ENCODE results near the gene LMNA. TPM values are rescaled to one million over a fixed set of nuclear protein-coding genes. Genes with fewer than 3 reads are reported as not detected.

The LMNA gene
- total RNA-seq = 1,299 and 1,396 TPM in 2 replicates

DNA sequence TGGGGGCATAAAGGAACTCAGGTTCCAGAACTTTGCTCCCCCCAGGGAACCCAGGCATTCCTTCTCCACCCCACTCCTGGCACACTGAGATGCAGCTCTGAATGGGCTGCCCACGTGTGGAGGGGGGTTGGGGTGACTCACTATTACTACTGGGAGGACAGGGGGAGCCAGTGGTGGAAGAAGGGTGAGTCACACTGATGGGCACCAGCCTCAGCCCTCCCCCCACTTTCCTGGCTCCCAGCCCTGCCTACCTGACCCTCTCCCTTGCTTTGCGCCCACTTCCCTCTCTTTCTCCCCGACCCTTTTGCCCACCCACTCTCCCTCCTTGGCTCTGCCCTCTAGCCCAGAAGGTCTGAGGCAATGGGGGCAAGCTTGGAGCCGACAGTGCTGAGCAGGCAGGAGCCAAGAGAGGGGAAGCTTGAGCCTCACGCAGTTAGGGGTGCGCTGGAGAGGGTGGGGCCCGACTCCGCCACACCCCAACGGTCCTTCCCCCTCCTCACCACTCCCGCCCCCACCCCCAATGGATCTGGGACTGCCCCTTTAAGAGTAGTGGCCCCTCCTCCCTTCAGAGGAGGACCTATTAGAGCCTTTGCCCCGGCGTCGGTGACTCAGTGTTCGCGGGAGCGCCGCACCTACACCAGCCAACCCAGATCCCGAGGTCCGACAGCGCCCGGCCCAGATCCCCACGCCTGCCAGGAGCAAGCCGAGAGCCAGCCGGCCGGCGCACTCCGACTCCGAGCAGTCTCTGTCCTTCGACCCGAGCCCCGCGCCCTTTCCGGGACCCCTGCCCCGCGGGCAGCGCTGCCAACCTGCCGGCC, at the start of gene LMNA:
Gene LMNA, plus strand, starts transcription at position 611 of the 818 bp plus-strand sequence. CDS start 208 bp downstream, outside the sequence.

DNA sequence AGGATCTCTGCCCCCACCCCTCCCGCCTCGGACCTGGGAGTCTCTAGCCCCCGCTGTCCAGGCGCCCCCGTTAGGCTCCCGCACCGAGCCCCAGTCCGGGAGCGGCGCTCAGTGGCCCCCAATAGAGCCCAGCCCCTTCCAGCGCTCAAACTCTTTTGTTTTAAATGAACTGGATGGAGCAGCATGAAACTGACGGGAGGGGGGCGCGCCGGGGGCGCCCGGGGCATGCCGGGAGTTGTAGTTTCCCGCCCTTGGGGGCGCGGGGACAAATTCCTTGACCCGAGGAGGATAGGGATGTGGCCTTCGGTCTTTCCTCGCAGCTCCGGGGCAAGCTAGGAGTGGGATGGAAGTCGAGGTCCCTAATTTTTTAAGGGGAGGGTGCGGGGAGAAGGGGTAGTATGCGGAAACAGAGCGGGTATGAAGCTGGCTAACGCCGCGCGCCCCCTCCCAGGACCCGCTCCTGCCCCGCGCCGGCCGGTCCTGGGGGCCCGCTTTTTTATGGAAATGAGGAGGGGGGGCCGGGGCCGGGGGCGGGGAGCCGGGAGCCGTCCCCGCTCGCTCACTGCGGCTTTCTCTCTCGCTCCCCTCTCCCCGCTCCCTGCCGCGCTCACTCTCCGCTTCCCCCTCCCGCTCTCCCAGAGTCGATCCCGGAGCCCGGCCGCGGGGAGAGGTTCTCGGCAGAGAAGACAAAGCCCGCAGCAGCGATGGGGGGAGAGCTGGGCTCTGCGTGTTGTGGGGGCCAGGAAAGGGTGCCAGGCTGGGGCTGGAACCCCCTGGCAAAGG, 32.0 kb upstream of the LMNA start, which contains the start of gene MEX3A:
Gene MEX3A, minus strand, starts transcription at position 157 of the 783 bp plus-strand sequence. CDS start 467 bp downstream, outside the sequence.

DNA sequence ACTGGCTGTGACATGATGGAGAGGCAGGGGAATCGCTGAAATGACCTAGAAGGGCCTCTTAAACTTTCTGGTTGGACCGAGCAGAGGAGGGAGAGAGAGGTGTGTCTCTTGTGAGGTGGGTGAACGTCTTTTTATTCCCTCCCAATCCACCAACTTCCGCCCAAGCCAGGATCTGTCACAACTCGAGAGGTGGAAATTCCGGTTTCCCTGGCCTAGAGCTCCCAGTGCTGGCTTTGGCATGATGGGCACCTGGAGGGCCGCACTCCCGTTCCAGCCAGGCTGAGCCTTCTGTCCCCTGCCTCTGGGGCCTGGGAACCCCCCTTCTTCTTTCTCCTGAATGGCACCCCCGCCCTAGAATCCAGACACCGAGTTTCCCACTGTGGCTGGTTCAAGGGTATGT, 38.9 kb downstream of the LMNA start, which contains the start of gene SEMA4A:
Gene SEMA4A, plus strand, starts transcription at position 224 of the 400 bp plus-strand sequence. CDS start 994 bp downstream, outside the sequence.

Other genes with a start within 250 kb of the LMNA start
- gene RIT1, start 203.4 kb upstream of the LMNA start, total RNA-seq = 24.6 and 40.6 TPM in 2 replicates
- 18.0 and 24.0 TPM in 2 replicates for gene KHDC4, start 180.3 kb upstream of the LMNA start, total RNA-seq
- not detected in 2 replicates for gene RXFP4, start 173.1 kb upstream of the LMNA start, total RNA-seq
- 68.9 and 151 TPM in 2 replicates for gene ARHGEF2, start 136.2 kb upstream of the LMNA start, total RNA-seq
- 363 and 500 TPM in 2 replicates for gene SSR2, start 93.8 kb upstream of the LMNA start, total RNA-seq
- gene UBQLN4, start 60.9 kb upstream of the LMNA start, total RNA-seq = 6.4 and 6.9 TPM in 2 replicates
- gene LAMTOR2, start 59.9 kb upstream of the LMNA start, total RNA-seq = 68.1 and 77.3 TPM in 2 replicates
- gene RAB25, start 53.6 kb upstream of the LMNA start, total RNA-seq = 0.09 TPM in 1 of 2 replicates, not detected in the other
- 1.2 and 1.4 TPM in 2 replicates for gene MEX3A, start 32.2 kb upstream of the LMNA start, total RNA-seq
- 0.95 and 1.6 TPM in 2 replicates for gene SEMA4A, start 38.9 kb downstream of the LMNA start, total RNA-seq
- gene SLC25A44, start 79.4 kb downstream of the LMNA start, total RNA-seq = 5.5 and 6.0 TPM in 2 replicates
- gene PMF1, start 98.3 kb downstream of the LMNA start, total RNA-seq = 16.2 and 24.6 TPM in 2 replicates
- gene BGLAP, start 127.5 kb downstream of the LMNA start, total RNA-seq = 0.16 and 0.26 TPM in 2 replicates
- gene PAQR6, start 133.3 kb downstream of the LMNA start, total RNA-seq = 0.47 and 0.60 TPM in 2 replicates
- 26.0 and 29.8 TPM in 2 replicates for gene SMG5, start 168.1 kb downstream of the LMNA start, total RNA-seq
- gene TMEM79, start 169.6 kb downstream of the LMNA start, total RNA-seq = 1.2 and 1.3 TPM in 2 replicates
- 71.4 and 91.9 TPM in 2 replicates for gene GLMP, start 181.0 kb downstream of the LMNA start, total RNA-seq
- 0.17 TPM in 1 of 2 replicates, not detected in the other for gene VHLL, start 184.6 kb downstream of the LMNA start, total RNA-seq
- 335 and 443 TPM in 2 replicates for gene CCT3, start 223.6 kb downstream of the LMNA start, total RNA-seq
- gene TSACC, start 223.8 kb downstream of the LMNA start, total RNA-seq = not detected in 2 replicates